Raji (cell line): ENCODE results near the gene SH3RF1.

ENCODE experiments used
- POLR2A ChIP-seq: IDR thresholded peaks from 2 replicates; pipeline ENCODE4 v1.6.1; 2011; ENCODE audit warnings: low read depth, low read length, control low read depth; ENCODE audit not compliant: insufficient read depth

The SH3RF1 gene

DNA sequence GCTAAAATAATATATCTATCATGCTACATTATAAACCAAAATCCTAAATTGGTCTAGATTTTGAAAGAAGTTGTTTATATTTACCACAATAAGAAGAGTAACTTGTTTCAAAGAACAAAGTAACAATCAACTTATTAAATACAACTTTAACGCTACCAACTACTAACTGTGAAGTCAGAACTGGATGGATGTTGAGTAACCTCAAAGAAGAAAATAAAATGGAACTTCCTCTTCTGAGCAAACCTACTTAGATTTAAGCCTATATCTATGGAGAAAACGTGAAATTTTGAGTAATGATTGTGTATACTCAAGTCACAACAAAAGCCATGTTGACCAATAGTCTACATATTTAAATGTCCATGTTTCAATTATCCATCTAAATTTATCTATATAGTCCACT is 25.7 kb downstream of the SH3RF1 start:
- no peak for TF ChIP-seq POLR2A

DNA sequence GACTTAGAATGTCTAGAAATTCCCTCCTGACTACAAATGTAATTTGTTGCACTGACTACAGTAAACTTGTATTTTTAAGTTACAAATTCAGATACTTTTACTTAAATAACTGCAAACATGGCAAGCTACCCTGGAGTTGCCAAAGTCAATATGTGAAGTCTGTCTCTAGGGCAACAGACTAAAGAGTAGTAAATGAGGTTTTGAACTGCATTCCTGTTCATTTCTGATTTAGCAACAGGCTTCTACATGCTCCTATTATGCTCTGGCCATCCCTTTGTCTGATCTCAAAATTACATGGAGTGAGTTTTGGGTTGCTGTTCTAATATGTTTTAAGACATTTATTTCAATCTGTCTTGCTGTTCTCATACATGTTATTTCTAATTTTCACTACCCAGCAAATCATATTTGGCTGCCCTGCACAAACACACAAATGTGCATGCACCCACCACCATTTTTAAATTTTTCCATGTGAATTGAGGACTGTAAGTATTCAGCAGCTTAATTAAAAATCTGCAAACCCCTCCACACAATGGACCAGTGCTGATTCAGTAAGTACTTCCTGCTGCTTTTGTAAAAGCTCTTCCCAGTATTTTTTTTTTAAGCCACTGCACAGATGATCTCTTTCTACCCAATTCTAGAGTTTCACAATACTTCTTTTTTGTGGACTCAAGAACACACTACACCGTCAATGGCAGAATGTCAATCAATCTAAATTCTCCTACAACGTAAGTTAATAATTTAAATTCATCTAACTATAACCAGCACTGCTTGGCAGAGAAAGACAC is 26.7 kb downstream of the SH3RF1 start:
- no peak for TF ChIP-seq POLR2A

DNA sequence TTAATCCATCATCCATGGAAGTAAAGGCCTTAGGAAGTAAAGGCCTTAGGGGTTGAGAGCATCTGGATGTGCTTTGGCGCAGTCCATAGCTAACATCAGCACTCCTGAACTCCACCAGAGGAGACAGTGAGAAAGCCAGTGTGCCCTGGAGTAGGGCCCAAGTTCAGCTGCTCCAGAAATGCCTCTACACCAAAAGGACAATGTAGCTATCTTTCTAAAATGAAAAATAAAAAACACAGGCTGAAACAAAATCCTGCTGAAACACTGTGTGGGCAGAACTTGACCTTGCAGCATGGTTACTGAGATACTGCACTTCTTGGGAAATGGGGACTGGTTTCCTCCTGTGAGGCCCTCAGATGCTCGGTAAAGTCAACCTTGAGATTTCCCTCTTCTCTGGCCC is 29.3 kb downstream of the SH3RF1 start:
- no peak for TF ChIP-seq POLR2A

DNA sequence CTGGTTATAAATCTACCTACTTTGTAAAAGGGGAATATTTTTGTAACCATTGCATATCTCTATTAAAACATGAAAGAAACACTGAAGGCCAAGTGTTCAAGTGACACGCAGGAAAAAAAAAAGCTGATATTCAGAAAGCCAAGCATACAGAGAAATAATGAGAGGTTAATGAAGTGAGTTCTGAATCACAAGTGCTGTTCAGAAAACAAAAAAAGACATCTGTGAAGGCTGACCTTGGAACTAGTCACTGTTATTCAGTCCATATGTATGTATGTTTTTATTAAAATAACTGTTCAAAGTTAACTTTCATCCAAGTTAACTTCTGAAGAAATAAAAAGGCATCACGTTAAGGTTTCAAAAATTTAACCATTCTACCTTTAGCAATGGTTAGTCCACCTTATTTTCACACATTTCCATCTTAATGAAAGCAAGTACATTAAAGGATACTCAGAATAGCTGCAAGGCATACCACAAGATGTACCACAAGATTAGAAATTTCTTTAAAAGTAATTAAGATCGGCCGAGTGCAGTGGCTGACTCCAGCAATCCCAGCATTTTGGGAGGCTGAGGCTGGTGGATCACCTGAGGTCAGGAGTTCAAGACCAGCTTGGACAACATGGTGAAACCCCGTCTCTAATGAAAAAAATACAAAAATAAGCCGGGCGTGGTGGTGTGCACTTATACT is 31.4 kb downstream of the SH3RF1 start:
- no peak for TF ChIP-seq POLR2A

DNA sequence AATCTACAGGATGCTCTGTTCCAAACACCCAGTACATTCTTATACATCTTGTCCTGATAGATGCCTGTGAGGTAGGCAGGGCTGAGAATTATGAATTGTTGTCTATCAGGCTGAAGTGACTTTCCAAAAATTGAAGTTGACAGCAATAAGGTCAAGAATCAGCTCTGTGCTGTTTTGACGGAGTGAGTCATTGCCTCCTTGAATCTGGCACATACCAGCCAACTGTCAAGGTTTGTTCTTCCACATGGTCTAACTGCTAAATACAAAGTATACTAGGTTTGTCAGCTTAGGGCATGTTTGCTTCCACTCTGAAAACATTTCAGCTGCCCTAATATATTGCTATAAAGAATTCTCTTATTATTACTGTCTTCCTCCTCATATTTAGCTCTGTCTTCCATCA is 32.3 kb downstream of the SH3RF1 start:
- TF ChIP-seq POLR2A, result no peak

DNA sequence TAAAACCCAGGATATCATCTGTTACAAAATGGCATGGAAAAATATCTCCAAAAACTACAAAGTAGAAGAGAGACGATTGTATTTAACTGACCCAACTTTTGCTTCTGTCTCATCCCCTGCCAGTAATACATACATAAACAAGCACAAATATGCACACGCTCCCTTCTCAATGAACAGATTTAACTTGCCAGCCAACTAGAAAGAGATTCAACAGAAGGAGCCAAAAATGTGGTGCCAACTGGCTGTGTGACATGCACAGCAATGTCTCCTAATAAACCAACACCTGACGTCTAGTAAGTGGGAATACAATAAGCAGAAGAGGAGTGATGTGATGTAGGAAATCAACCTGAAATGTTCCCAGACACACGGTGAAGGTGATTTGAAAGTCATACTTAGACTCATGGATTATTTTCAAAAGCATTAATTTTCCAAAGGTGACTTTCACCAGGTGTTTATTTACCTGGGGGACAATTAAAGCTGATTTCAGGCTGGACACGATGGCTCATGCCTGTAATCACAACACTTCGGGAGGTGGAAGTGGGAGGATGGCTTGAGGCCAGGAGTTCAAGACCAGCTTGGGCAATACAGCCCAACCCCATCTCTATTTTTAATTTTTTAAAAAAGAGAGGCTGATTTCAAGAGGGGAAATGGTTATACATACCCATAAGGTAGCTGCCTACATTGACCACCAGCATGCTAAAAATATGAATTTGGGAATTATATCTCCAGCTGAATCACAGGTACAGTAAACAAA is 33.7 kb downstream of the SH3RF1 start:
- TF ChIP-seq POLR2A, result no peak

DNA sequence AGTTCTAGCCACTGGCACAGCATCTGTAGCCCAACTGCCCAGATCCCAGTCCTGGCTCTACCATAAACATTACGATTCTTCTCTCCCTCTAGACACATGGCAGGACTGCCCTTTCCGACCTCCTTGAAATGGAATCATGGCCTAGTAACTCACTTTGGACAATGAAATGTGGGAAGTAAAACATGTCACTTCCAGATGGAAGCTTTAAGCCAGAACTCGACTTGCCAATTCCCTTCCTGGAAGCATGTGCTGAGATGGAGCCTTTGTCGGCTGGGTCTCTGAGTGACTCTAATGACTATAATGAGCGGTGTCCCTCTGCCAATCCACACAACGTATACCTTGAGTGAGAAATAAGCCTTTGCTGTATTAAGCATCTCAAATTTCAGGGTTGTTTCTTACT is 34.7 kb downstream of the SH3RF1 start:
- no peak for TF ChIP-seq POLR2A

DNA sequence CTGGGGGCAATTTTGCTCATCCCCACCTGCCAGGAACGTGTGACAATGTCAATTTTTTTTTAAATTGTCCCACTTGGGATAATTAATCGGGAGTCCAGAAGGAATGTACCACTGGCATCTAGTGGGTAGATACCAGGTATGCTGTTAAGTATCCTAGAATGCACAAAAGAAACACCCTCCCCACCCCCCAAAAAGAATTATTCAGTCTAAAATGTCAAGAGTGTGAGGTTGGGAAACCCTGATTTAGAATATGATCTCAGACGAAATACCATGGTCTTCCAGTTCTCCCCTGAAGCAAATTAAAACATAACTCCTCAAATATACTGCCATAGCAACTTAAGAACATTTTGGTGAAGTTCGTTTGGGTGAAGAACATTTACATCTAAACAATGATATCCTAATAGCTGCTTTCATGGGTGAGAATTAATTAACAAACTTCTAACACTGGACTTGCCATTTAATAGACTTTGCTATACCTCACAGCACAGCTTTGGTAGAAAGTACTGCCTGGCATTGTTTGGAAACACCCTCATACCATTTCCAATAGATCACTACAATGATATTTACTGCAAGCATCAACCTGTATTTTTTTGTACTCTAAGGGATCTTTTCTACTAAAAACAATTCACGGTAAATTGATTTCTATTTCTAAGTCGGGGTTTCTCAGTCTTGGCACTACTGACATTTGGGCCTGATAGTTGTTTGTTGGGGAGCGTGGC is 36.5 kb downstream of the SH3RF1 start:
- TF ChIP-seq POLR2A, result no peak

DNA sequence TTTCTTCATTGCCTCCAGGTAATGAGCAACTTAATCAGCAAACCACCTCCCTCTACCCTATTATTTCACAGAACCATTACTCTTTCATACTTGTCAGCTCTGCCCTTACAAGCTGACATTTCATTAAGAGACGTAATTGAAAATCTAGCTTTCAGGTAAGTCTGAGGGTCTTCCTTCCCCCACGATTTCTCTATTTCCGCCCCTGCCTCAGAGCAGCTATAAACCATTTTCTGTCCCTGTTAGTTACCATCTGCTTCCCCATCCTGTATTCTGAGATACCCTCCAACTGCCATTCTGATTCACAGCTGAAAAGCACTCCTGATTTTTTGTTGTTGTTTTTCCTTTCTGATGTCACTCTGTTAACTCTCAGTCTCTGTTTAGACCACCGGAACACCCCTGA is 37.1 kb downstream of the SH3RF1 start:
- no peak for TF ChIP-seq POLR2A

DNA sequence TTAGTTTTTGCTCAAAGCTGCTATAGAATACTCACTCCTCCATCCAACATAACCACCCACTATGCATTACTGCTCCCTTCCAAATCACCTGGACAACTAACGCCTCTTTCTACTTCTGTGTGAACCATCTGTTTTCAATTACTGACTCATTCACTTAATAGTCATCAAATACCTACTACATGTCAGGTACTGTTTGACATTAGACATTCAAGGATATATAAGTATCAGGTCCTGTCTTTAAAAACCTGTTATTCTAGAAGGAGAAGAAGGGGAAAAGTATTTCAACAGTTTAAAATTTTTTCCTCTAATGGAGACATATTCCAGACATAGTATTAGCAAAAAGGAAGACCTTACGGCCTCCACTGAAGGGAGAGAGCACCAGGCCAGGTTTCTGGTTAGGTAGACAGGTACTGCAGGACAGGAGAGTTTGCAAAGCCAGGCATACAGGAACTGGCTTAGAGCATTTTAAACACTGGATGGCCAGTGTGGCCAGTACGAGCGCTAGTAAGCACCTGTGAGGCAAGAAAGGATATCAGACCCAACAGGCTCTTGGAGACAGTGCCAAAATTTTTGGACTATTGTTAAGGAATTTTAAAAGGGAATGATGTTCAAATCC is 39.0 kb downstream of the SH3RF1 start:
- no peak for TF ChIP-seq POLR2A

DNA sequence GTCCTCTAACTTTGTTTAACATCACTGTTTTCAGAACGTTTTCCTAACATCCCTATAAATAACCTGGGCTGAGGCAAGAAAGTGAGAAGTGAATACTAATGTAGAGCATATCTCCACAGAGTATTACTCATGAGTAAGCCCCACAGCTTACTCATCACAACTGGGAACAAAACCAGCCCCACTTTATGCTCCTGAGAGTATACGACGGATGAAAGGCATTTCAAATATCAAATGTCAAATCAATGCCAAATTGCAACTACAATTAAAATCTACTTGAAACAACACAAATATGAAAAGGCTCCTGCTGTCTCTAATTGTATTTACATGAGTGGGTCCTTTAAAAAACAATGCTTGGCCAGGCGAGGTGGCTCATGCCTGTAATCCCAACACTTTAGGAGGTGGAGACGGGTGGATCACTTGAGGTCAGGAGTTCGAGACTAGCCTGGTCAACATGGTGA is 41.2 kb downstream of the SH3RF1 start:
- no peak for TF ChIP-seq POLR2A

DNA sequence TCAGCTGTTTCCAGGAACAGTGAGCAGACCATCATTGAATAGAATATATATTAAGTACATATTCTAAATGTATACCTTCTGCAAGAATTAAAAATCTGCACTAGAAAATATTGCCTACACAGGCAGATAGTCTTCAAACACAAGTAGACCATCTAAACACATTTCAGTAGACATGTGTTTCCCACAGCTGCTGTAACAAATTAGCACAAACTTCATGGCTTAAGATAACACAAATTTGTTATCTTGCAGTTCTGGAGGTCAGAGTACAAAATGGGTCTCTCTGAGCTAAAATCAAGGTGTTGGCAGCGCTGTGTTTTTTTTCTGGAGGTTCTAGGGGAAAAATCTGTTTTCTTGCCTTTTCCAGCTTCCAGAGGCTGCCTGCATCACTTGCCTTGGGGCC is 42.7 kb downstream of the SH3RF1 start:
- no peak for TF ChIP-seq POLR2A

DNA sequence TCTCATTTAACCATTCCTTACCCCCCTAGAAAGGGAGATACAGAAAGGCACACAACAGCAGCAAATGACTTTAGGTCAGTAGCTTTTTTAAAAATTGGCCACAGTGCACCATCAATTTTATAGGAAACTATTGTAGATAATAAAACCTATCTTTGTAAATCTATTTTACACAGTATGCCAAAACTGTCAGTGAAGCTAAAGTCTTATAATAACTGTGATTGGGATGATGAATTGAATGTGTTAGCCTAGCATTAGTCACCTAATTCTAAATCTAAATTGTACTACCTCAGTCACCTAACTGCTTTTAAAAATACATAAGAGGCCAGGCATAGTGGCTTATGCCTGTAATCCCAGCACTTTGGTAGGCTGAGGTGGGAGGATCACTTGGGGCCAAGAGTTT is 44.2 kb downstream of the SH3RF1 start:
- no peak for TF ChIP-seq POLR2A

DNA sequence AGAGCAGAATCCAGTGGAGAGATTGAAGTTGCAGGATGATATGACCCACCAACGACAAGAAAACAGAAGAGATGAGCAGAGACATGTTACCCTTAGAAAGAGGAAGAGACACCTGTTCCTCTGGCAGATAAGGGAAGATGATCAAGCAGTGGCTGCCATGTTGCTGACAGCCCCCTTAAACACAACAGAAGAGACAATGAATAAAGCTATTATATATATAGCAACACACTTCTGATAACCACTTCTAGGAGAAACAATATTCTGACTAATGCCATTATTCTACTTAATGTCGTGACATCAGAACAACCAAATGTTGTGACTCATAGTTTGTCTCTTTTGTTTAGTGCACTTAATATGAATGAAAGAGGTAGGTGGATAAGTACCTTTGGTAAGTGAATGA is 44.9 kb downstream of the SH3RF1 start:
- TF ChIP-seq POLR2A, result no peak

DNA sequence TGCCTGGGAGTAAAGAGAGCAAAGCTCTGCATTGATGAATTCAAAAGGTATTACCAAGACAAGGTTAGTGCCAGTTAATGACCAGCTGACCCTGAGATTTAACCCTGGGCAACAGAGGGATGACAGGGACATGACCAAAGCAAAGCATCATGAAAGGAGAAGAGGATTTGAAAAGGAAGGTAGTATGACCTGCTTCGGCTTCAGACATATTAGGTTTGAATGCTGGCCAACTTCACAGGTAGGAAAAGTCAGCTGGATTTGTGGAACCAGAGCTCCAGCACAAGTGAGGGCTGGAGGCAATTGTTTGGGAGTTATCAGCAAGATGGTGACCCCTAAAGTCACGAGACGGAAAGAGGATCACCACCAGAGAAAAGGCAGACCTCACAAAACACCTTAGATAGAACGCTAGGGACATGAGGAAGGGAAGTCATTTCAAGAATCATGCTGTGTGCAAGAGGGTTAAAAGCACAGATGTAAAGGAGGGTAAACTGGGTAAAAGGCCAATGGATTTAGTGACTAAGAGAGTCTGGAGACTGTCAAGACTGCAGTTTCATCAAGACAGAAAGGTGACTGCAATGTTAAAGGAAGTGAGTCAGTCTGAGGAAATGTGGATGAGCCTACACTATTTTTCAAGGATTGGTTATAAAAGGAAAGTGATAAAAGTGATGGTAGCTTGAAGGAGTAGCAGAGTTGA is 45.6 kb downstream of the SH3RF1 start:
- no peak for TF ChIP-seq POLR2A

DNA sequence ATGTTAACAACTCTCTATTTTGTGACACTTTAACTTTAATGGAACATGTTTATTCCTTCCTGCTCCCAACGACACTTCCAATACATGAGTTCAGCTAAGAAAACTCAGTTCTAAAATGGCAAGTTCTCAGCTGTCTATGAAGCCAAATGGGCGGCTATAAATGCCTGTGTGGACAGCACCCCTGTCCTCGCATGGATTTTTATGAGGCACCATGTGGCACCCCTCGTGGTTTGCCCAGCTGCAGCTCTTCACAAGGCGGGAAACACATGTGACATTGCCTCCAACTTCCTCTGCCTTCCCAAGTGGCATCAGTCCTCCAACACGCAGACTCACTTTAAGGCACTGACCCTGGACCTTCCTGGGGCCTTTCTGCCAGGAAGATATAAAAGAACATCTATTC is 48.0 kb downstream of the SH3RF1 start:
- TF ChIP-seq POLR2A, result no peak
